ENCODE results near the gene USH1C.

USH1C gene

GRCh38 chr11:17543041-17543440, 1.2 kb downstream of the USH1C start:
- no peak overlapping the region for H3K4me3 ChIP-seq (ENCODE audit: low read depth, low read length)
- no peak for TF ChIP-seq CTCF (IDR thresholded peaks at IDR 0.05; ENCODE audit: insufficient read depth, low read depth, low read length, missing control alignments)
- no peak for DNase-seq (ENCODE audit: low read depth)

- no peak overlapping the region for H3K4me3 ChIP-seq (ENCODE audit: low read depth, low read length)
- no peak for DNase-seq (ENCODE audit: low read depth)
- TF ChIP-seq CTCF (IDR thresholded peaks at IDR 0.05; ENCODE audit: insufficient read depth, low read depth, low read length, missing control alignments), result no peak
Measured at GRCh38 chr11:17542249-17542648, 2.0 kb downstream of the USH1C start.

GRCh38 chr11:17541330-17541885, 2.8 kb downstream of the USH1C start:
- H3K4me3 ChIP-seq (ENCODE audit: low read depth, low read length), result no peak overlapping the region
- no peak for DNase-seq (ENCODE audit: low read depth)
- no peak for TF ChIP-seq CTCF (IDR thresholded peaks at IDR 0.05; ENCODE audit: insufficient read depth, low read depth, low read length, missing control alignments)

- TF ChIP-seq CTCF (IDR thresholded peaks at IDR 0.05; ENCODE audit: insufficient read depth, low read depth, low read length, missing control alignments), result no peak
- H3K4me3 ChIP-seq (ENCODE audit: low read depth, low read length), result no peak overlapping the region
- DNase-seq (ENCODE audit: low read depth), result no peak
Measured at GRCh38 chr11:17540807-17541206, 3.4 kb downstream of the USH1C start.

GRCh38 chr11:17538731-17539130, 5.5 kb downstream of the USH1C start:
- DNase-seq (ENCODE audit: low read depth), result no peak
- no peak overlapping the region for H3K4me3 ChIP-seq (ENCODE audit: low read depth, low read length)
- TF ChIP-seq CTCF (IDR thresholded peaks at IDR 0.05; ENCODE audit: insufficient read depth, low read depth, low read length, missing control alignments), result no peak

- H3K4me3 ChIP-seq (ENCODE audit: low read depth, low read length), result no peak overlapping the region
- DNase-seq (ENCODE audit: low read depth), result no peak
- TF ChIP-seq CTCF (IDR thresholded peaks at IDR 0.05; ENCODE audit: insufficient read depth, low read depth, low read length, missing control alignments), result no peak
Measured at GRCh38 chr11:17538054-17538453, 6.2 kb downstream of the USH1C start.

GRCh38 chr11:17537261-17537660, 7.0 kb downstream of the USH1C start:
- H3K4me3 ChIP-seq (ENCODE audit: low read depth, low read length), result no peak overlapping the region
- DNase-seq (ENCODE audit: low read depth), result no peak
- TF ChIP-seq CTCF (IDR thresholded peaks at IDR 0.05; ENCODE audit: insufficient read depth, low read depth, low read length, missing control alignments), result no peak

Data from GM12865 (cell line).